ENCODE data around the gene UMODL1.

The UMODL1 gene

DNA sequence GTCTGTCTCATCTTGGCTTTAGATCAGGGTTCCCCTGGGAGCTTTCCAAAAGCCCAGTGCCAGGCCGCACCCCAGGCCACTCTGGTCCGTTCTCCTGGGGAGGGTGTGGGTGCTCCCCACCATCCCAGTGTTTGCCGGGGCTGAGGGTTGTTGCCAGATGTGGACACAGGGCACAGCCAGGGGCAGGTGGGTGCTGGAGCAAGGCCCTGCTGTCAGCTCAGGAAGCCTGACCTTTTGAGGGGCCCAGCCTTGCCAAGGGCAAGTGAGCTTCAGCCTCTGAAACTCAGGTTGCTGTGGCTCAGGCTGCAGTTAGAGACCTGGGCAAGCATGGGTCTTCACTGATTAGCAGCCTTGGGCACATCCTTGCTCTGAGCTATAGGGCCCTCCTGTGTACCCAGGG is 38.1 kb upstream of the UMODL1 start (continued):
- TF ChIP-seq PPARA (CRISPR knock-in tag; IDR thresholded peaks at IDR 0.05; ENCODE audit: borderline replicate concordance) (no peak), ESRRG (CRISPR knock-in tag; IDR thresholded peaks at IDR 0.05) (no peak), BACH2 (CRISPR knock-in tag; IDR thresholded peaks at IDR 0.05; ENCODE audit: borderline replicate concordance) (no peak), CSDC2 (CRISPR knock-in tag; IDR thresholded peaks at IDR 0.05) (no peak)

DNA sequence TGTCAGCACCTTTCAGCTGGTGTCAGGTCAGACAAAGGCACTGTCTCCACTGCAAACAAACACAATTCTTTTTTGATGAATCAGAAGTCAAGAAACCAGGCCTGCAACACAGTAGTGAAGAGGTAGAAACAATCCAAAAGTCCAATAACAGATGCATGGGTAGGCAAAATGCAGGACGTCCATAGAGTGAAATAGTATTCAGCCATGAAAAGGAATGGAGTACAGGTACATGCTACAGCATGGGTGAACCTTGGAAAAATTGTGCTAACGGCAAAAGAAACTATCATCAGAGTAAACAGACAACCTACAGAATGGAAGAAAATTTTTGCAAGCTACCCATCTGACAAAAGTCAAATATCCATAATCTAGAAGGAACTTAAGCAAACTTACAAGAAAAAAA is 34.8 kb upstream of the UMODL1 start:
- TF ChIP-seq OSR1 (CRISPR knock-in tag; IDR thresholded peaks at IDR 0.05) (no peak), ISL1 (CRISPR knock-in tag; IDR thresholded peaks at IDR 0.05) (no peak), ZC3H10 (CRISPR knock-in tag; IDR thresholded peaks at IDR 0.05) (no peak), PPARA (CRISPR knock-in tag; IDR thresholded peaks at IDR 0.05; ENCODE audit: borderline replicate concordance) (no peak)
- ATAC-seq: no peak

DNA sequence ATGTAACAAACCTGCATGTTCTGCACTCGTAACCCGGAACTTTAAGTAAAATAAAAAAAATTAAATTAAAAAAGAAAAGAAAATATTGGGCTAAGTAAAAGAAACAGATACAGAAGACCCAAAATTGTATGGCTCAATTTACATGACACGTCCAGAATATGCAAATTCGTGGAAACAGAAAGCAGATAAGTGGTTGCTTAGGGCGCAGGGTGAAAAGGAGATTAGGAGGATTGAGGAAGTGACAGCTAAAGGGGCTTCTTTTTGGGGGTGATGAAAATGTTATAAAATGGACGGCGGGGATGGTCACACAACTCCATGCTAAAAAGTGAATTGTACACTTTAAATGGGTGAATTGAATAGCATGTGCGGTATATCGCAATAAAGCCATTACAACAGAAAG is 33.6 kb upstream of the UMODL1 start:
- no peak for ATAC-seq
- TF ChIP-seq ZFP3 (CRISPR knock-in tag; IDR thresholded peaks at IDR 0.05): no peak
- no peak for TF ChIP-seq ZNF8 (CRISPR knock-in tag; IDR thresholded peaks at IDR 0.05)
- no peak for TF ChIP-seq TCF4 (CRISPR knock-in tag; IDR thresholded peaks at IDR 0.05; ENCODE audit: borderline replicate concordance)
- TF ChIP-seq CSRNP3 (CRISPR knock-in tag; IDR thresholded peaks at IDR 0.05): no peak
- no peak for TF ChIP-seq ZC3H10 (CRISPR knock-in tag; IDR thresholded peaks at IDR 0.05)
- TF ChIP-seq CSDC2 (CRISPR knock-in tag; IDR thresholded peaks at IDR 0.05): no peak
- no peak for TF ChIP-seq OSR1 (CRISPR knock-in tag; IDR thresholded peaks at IDR 0.05)

GRCh38 chr21:42037943-42038342 is 33.2 kb upstream of the UMODL1 start:
- ATAC-seq: no peak
- TF ChIP-seq CREB5 (CRISPR knock-in tag; IDR thresholded peaks at IDR 0.05; ENCODE audit: low read depth) (no peak), BACH2 (CRISPR knock-in tag; IDR thresholded peaks at IDR 0.05; ENCODE audit: borderline replicate concordance) (no peak), SNAI2 (CRISPR knock-in tag; IDR thresholded peaks at IDR 0.05) (no peak), GLIS3 (CRISPR knock-in tag; IDR thresholded peaks at IDR 0.05) (no peak), TOX (CRISPR knock-in tag; IDR thresholded peaks at IDR 0.05; ENCODE audit: borderline replicate concordance) (no peak), ZNF8 (CRISPR knock-in tag; IDR thresholded peaks at IDR 0.05) (no peak), RARB (CRISPR knock-in tag; IDR thresholded peaks at IDR 0.05) (no peak), OSR1 (CRISPR knock-in tag; IDR thresholded peaks at IDR 0.05) (no peak), ZFP3 (CRISPR knock-in tag; IDR thresholded peaks at IDR 0.05) (no peak), ISL1 (CRISPR knock-in tag; IDR thresholded peaks at IDR 0.05) (no peak), CSRNP3 (CRISPR knock-in tag; IDR thresholded peaks at IDR 0.05) (no peak), ZNF70 (CRISPR knock-in tag; IDR thresholded peaks at IDR 0.05) (no peak)

- no peak for ATAC-seq
Observed at GRCh38 chr21:42038393-42038792, 32.7 kb upstream of the UMODL1 start.

More at GRCh38 chr21:42038393-42038792, 32.7 kb upstream of the UMODL1 start:
- no peak for TF ChIP-seq ARNTL (CRISPR knock-in tag; IDR thresholded peaks at IDR 0.05; ENCODE audit: borderline replicate concordance, low read depth)
- no peak for TF ChIP-seq CREB5 (CRISPR knock-in tag; IDR thresholded peaks at IDR 0.05; ENCODE audit: low read depth)
- no peak for TF ChIP-seq PATZ1 (CRISPR knock-in tag; IDR thresholded peaks at IDR 0.05; ENCODE audit: borderline replicate concordance)
- no peak for TF ChIP-seq ZC3H10 (CRISPR knock-in tag; IDR thresholded peaks at IDR 0.05)
- no peak for TF ChIP-seq ZFP3 (CRISPR knock-in tag; IDR thresholded peaks at IDR 0.05)
- TF ChIP-seq CSRNP3 (CRISPR knock-in tag; IDR thresholded peaks at IDR 0.05): no peak
- TF ChIP-seq ZNF8 (CRISPR knock-in tag; IDR thresholded peaks at IDR 0.05): no peak
- TF ChIP-seq OSR1 (CRISPR knock-in tag; IDR thresholded peaks at IDR 0.05): no peak
